K562 (cell line): ENCODE results near the gene TMEM61. TPM values are rescaled to one million over a fixed set of nuclear protein-coding genes. Genes with fewer than 3 reads are reported as not detected.

Source experiments
- ATF4 ChIP-seq: fragments of 450-650 bp; formaldehyde crosslinking; IDR thresholded peaks from 2 replicates; pipeline ENCODE4 v1.4.0; 2022; ENCODE audit warnings: mild to moderate bottlenecking, moderate library complexity
- DACH1 ChIP-seq: fragments of 450-650 bp; IDR thresholded peaks from 2 replicates; pipeline ENCODE4 v1.6.1; 2018; ENCODE audit not compliant: partially characterized antibody
- FOXP4 ChIP-seq: sonication (generic); formaldehyde crosslinking; IDR thresholded peaks from 2 replicates; pipeline ENCODE4 v1.8.0; 2022; ENCODE audit warnings: mild to moderate bottlenecking, missing genetic modification reagents, borderline replicate concordance
- HDAC2 ChIP-seq: fragments of 450-650 bp; IDR thresholded peaks from 2 replicates; pipeline ENCODE4 v1.6.1; 2016; ENCODE audit warnings: mild to moderate bottlenecking
- MYNN ChIP-seq, 2 experiments: sonication (generic); formaldehyde crosslinking in 1 of 2; IDR thresholded peaks; 2 replicates each; pipeline versions ENCODE4 v1.5.0 to v1.6.1; 2016 to 2020; ENCODE audit warnings: antibody characterized with exemption in 1 of 2, missing genetic modification reagents in 1 of 2
- PRPF4 ChIP-seq: fragments of 200-400 bp; formaldehyde crosslinking; IDR thresholded peaks from one replicate; pipeline ENCODE4 v1.6.1; 2017; ENCODE audit warnings: low read length, low read depth, mild to moderate bottlenecking; ENCODE audit not compliant: insufficient read depth, poor library complexity, severe bottlenecking
- PTTG1 ChIP-seq: fragments of 450-650 bp; IDR thresholded peaks from 2 replicates; pipeline ENCODE4 v1.6.1; 2016; ENCODE audit warnings: low read depth, mild to moderate bottlenecking, missing genetic modification characterization, missing compliant biosample characterization
- PYGO2 ChIP-seq: fragments of 450-650 bp; IDR thresholded peaks from 2 replicates; pipeline ENCODE4 v1.6.1; 2016; ENCODE audit warnings: mild to moderate bottlenecking, missing genetic modification characterization, moderate library complexity, missing compliant biosample characterization
- REST ChIP-seq, 2 experiments: fragments of 450-650 bp; formaldehyde crosslinking in 1 of 2; IDR thresholded peaks; 2 replicates each; pipeline versions ENCODE4 v1.4.0 to v1.6.1; 2014 to 2020; ENCODE audit warnings: mild to moderate bottlenecking in 2 of 2, borderline replicate concordance in 1 of 2, low read depth in 1 of 2
- SMAD1 ChIP-seq: fragments of 150-350 bp; IDR thresholded peaks from 2 replicates; pipeline ENCODE4 v1.6.1; 2014; ENCODE audit warnings: low read length, low read depth; ENCODE audit not compliant: partially characterized antibody
- SNIP1 ChIP-seq: fragments of 450-650 bp; IDR thresholded peaks from 2 replicates; pipeline ENCODE4 v1.7.1; 2017; ENCODE audit warnings: low read depth, mild to moderate bottlenecking
- SREBF1 ChIP-seq: fragments of 150-350 bp; IDR thresholded peaks from 2 replicates; pipeline ENCODE4 v1.6.1; 2014; ENCODE audit warnings: antibody characterized with exemption, low read depth, low read length, borderline replicate concordance
- SUPT5H ChIP-seq: fragments of 450-650 bp; IDR thresholded peaks from 2 replicates; pipeline ENCODE4 v1.6.1; 2016
- TCF15 ChIP-seq: fragments of 250-450 bp; sonication (Bioruptor Pico); IDR thresholded peaks from 2 replicates; pipeline ENCODE4 v1.8.0; 2022; ENCODE audit warnings: moderate library complexity, mild to moderate bottlenecking, inconsistent platforms
- ZNF23 ChIP-seq: fragments of 250-450 bp; sonication (Bioruptor Pico); IDR thresholded peaks from 2 replicates; pipeline ENCODE4 v1.4.0; 2020; ENCODE audit warnings: mild to moderate bottlenecking
- ZNF507 ChIP-seq: conservative IDR thresholded peaks from 2 replicates; pipeline ENCODE4 v1.6.1; 2017; ENCODE audit warnings: missing genetic modification characterization, missing compliant biosample characterization
- polyA plus RNA-seq, 8 experiments: library from polyadenylated mRNA; depleted of rRNA in 4 of 8; stranded (reverse) in 5 of 8; unstranded in 3 of 8; fragments of >200 nt; fragmentation: Nextera tagmentation in 2 of 8; fragmentation: Illumina TruSeq in 1 of 8; extraction: Ambion mirVana in 2 of 8; extraction: Trizol in 1 of 8; gene quantifications; 2 replicates each; pipeline versions ENCODE4 v1.2.1 to v1.2.3, GENCODE V29; 2011 to 2014; ENCODE audit warnings: inconsistent platforms in 1 of 8, missing spikeins in 1 of 8
- total RNA-seq, 7 experiments: library from RNA; depleted of rRNA in 6 of 7; stranded (reverse); fragments of >200 nt in 6 of 7; fragmentation: Illumina TruSeq in 2 of 7; extraction: Trizol in 2 of 7; gene quantifications; 2 replicates each; pipeline versions ENCODE4 v1.2.1 to v1.2.3, GENCODE V29; 2011 to 2021; ENCODE audit warnings: low replicate concordance in 1 of 7

The TMEM61 gene
- total and polyA plus RNA-seq, 9 of the 15 experiments (the other 6 are each of a cell fraction or from before 2014, with no cell fraction given), result not detected

- TF ChIP-seq DACH1 (no peak), ATF4 (CRISPR knock-in tag) (no peak), PRPF4 (no peak), MYNN (IDR thresholded peaks at IDR 0.05) (no peak), MYNN (CRISPR knock-in tag; IDR thresholded peaks at IDR 0.05) (no peak), FOXP4 (CRISPR knock-in tag) (peak; percentile 28; the same call in 1 of the 2 replicates), SNIP1 (no peak), SREBF1 (peak; percentile 96), SMAD1 (no peak), TCF15 (CRISPR knock-in tag) (no peak), REST (IDR thresholded peaks at IDR 0.05; ENCODE audit: borderline replicate concordance) (no peak), REST (CRISPR knock-in tag; IDR thresholded peaks at IDR 0.05; ENCODE audit: low read depth) (no peak), PYGO2 (tag) (no peak), HDAC2 (peak; percentile 13; the same call in 1 of the 2 replicates), SUPT5H (peak; percentile 70), PTTG1 (no peak), ZNF507 (tag) (no peak), ZNF23 (CRISPR knock-in tag) (no peak)
These were observed 59.1 kb downstream of the TMEM61 start, which contains the start of gene PCSK9 (continued) for GRCh38 chr1:55039342-55040082.
